ENCODE data around the gene ST6GALNAC3.

- TF ChIP-seq POLR2AphosphoS5 (IDR thresholded peaks at IDR 0.05; ENCODE audit: low read depth, low read length) = no peak
- TF ChIP-seq POLR2A (IDR thresholded peaks at IDR 0.05; ENCODE audit: low read depth, low read length) = no peak
Measured at GRCh38 chr1:76179219-76179698, 104.7 kb downstream of the ST6GALNAC3 start.
